Caco-2 (cell line): ENCODE measurements around the gene ATOSA. TPM values are rescaled to one million over a fixed set of nuclear protein-coding genes. Genes with fewer than 3 reads are reported as not detected.

ENCODE experiments used
- BruUV-seq: library from RNA; stranded (reverse); fragments of 400-500 nt; replicated peaks from 2 replicates; lab custom pipeline; 2021; lab: Mats Ljungman, UMichigan
- CTCF ChIA-PET: fragments of 300-600 bp; sonication (Branson Sonifier 250); formaldehyde crosslinking; loops from one replicate; lab custom pipeline; 2022; ENCODE audit warnings: antibody characterized with exemption; lab: Charles Lee
- POLR2A ChIA-PET: fragments of 300-600 bp; sonication (Branson Sonifier 250); formaldehyde crosslinking; loops from one replicate; lab custom pipeline; 2022; ENCODE audit warnings: antibody characterized with exemption; lab: Charles Lee
- DNase-seq, 2 experiments: peaks; one replicate each; pipeline versions ENCODE4 v3.0.0 to v3.0.0-alpha.2; 2020 to 2022
- H3K27me3 ChIP-seq: replicated peaks from 2 replicates; pipeline ENCODE4 v1.6.0; 2011; ENCODE audit warnings: low read length; ENCODE audit not compliant: control insufficient read depth, insufficient read depth
- H3K36me3 ChIP-seq: 2 replicates; pipeline ENCODE4 v1.5.1; 2011; ENCODE audit warnings: low read length; ENCODE audit not compliant: control insufficient read depth, insufficient read depth
- H3K4me1 ChIP-seq: fragments of 250-450 bp; sonication (Bioruptor Pico); 2 replicates; pipeline ENCODE4 v1.5.1; 2020; ENCODE audit warnings: mild to moderate bottlenecking
- H3K4me3 ChIP-seq: 2 replicates; pipeline ENCODE4 v1.5.1; 2011; ENCODE audit warnings: low read depth, mild to moderate bottlenecking, control low read depth, low read length
- H3K9me3 ChIP-seq: fragments of 250-450 bp; sonication (Bioruptor Pico); 2 replicates; pipeline ENCODE4 v1.5.1; 2020; ENCODE audit warnings: mild to moderate bottlenecking, moderate library complexity
- H3K27ac Mint-ChIP-seq: one replicate; pipeline ENCODE4 v1.8.0; 2022; ENCODE audit warnings: mixed read lengths; ENCODE audit not compliant: unreplicated experiment
- H3K27me3 Mint-ChIP-seq: one replicate; pipeline ENCODE4 v1.8.0; 2022; ENCODE audit warnings: mixed read lengths; ENCODE audit not compliant: insufficient read depth, unreplicated experiment
- H3K36me3 Mint-ChIP-seq: one replicate; pipeline ENCODE4 v1.8.0; 2022; ENCODE audit warnings: mild to moderate bottlenecking, mixed read lengths; ENCODE audit not compliant: insufficient read depth, unreplicated experiment
- H3K4me1 Mint-ChIP-seq: one replicate; pipeline ENCODE4 v1.8.0; 2022; ENCODE audit warnings: low read depth, mixed read lengths; ENCODE audit not compliant: unreplicated experiment
- H3K4me3 Mint-ChIP-seq: one replicate; pipeline ENCODE4 v1.8.0; 2022; ENCODE audit warnings: mild to moderate bottlenecking, moderate library complexity, mixed read lengths; ENCODE audit not compliant: unreplicated experiment
- H3K9me3 Mint-ChIP-seq: one replicate; pipeline ENCODE4 v1.8.0; 2022; ENCODE audit warnings: mixed read lengths; ENCODE audit not compliant: unreplicated experiment
- intact Hi-C: fragments of 100-400 bp; cut with micrococcal nuclease; formaldehyde crosslinking; loops from one replicate; pipeline ENCODE4 v1.10.0; 2022; ENCODE audit not compliant: unreplicated experiment
- total RNA-seq: library from RNA; stranded (reverse); gene quantifications from 2 replicates; pipeline ENCODE4 v1.2.3, GENCODE V29; 2022
- TF ChIP-seq, protein P1 (sequence below), 2 experiments: fragments of 200-600 bp in 1 of 2; IDR thresholded peaks; 1 replicate in 1 of 2; 2 replicates in 1 of 2; pipeline versions ENCODE4 v1.5.1 to v1.8.0; 2011 to 2022; ENCODE audit warnings: antibody characterized with exemption in 1 of 2, control low read depth in 1 of 2, inconsistent platforms in 1 of 2, low read depth in 1 of 2, low read length in 1 of 2, mild to moderate bottlenecking in 1 of 2, moderate library complexity in 1 of 2; ENCODE audit not compliant: insufficient read depth in 1 of 2, severe bottlenecking in 1 of 2, unreplicated experiment in 1 of 2

ATOSA gene
- total RNA-seq, 1 experiment from 2014 or later, result 17.6 TPM

GRCh38 chr15:52674831-52675230, 4.4 kb downstream of the ATOSA start:
- ChIA-PET CTCF (interaction anchor here (0.6 kb wide), 1 partner anchor 12 kb away, joined by 3 read pairs; no protein-coding TSS in a partner anchor), POLR2A (no interaction called here)
- TF ChIP-seq, protein P1, sequence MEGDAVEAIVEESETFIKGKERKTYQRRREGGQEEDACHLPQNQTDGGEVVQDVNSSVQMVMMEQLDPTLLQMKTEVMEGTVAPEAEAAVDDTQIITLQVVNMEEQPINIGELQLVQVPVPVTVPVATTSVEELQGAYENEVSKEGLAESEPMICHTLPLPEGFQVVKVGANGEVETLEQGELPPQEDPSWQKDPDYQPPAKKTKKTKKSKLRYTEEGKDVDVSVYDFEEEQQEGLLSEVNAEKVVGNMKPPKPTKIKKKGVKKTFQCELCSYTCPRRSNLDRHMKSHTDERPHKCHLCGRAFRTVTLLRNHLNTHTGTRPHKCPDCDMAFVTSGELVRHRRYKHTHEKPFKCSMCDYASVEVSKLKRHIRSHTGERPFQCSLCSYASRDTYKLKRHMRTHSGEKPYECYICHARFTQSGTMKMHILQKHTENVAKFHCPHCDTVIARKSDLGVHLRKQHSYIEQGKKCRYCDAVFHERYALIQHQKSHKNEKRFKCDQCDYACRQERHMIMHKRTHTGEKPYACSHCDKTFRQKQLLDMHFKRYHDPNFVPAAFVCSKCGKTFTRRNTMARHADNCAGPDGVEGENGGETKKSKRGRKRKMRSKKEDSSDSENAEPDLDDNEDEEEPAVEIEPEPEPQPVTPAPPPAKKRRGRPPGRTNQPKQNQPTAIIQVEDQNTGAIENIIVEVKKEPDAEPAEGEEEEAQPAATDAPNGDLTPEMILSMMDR (IDR thresholded peaks at IDR 0.05; ENCODE audit: insufficient read depth in 1 of 2, low read depth in 1 of 2, low read length in 1 of 2, severe bottlenecking in 1 of 2, unreplicated experiment in 1 of 2), result no peak
- H3K4me3 ChIP-seq, result no peak overlapping the region
- DNase-seq, result no peak
- intact Hi-C loops, result loop anchor here (5.0 kb wide), 1 partner anchor 423 kb away; no protein-coding TSS in a partner anchor
- no peaks in the 10 kb centered on the region for H3K27me3 ChIP-seq
- no peaks in the 10 kb centered on the region for H3K36me3 ChIP-seq
- peaks cover 9% of the 10 kb centered on the region for H3K4me1 ChIP-seq
- no peaks in the 10 kb centered on the region for H3K9me3 ChIP-seq
- BruUV-seq, result no TSS peak
- no peaks in the 10 kb centered on the region for H3K27me3 Mint-ChIP-seq
- no peaks in the 10 kb centered on the region for H3K4me1 Mint-ChIP-seq
- H3K36me3 Mint-ChIP-seq, result peaks cover 14% of the 10 kb centered on the region
- no peaks in the 10 kb centered on the region for H3K9me3 Mint-ChIP-seq
- H3K27ac Mint-ChIP-seq, result no peak overlapping the region
- no peak overlapping the region for H3K4me3 Mint-ChIP-seq

DNA sequence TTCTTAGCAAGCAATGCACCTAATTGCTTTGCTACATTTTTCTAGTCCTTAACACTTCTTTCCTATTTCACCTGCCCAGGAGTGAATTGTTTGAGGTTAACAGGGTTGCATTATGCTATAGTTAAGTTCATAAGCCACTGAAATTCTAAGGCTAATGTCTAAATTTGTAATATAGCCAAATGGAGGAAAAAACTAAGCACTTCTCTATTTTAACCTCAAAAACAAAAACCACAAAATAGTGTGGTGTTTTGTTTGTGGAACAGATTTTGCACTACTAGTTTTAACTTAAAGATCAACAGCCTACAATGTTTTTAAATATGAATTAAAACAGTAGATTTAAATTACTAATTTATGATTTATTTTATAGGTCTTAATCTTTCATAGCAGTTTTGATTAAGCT, 5.5 kb downstream of the ATOSA start:
- Mint-ChIP-seq H3K4me3 (no peak overlapping the region), H3K4me1 (no peaks in the 10 kb centered on the region), H3K27ac (no peak overlapping the region), H3K36me3 (peaks cover 6% of the 10 kb centered on the region), H3K9me3 (no peaks in the 10 kb centered on the region), H3K27me3 (no peaks in the 10 kb centered on the region)
- no peaks in the 10 kb centered on the region for H3K9me3 ChIP-seq
- no peaks in the 10 kb centered on the region; the same call in 1 of the 2 replicates for H3K36me3 ChIP-seq
- POLR2A ChIA-PET, result no interaction called here
- DNase-seq, result no peak
- TF ChIP-seq, protein P1 (IDR thresholded peaks at IDR 0.05; ENCODE audit: insufficient read depth in 1 of 2, low read depth in 1 of 2, low read length in 1 of 2, severe bottlenecking in 1 of 2, unreplicated experiment in 1 of 2), result no peak
- intact Hi-C loops, result no loop called here
- H3K4me3 ChIP-seq, result no peak overlapping the region
- BruUV-seq, result no TSS peak
- peaks cover 9% of the 10 kb centered on the region for H3K4me1 ChIP-seq
- CTCF ChIA-PET, result no interaction called here
- H3K27me3 ChIP-seq, result no peaks in the 10 kb centered on the region

- Histone ChIP-seq H3K27me3 (no peaks in the 10 kb centered on the region), H3K4me3 (no peak overlapping the region), H3K4me1 (peaks cover 9% of the 10 kb centered on the region), H3K9me3 (no peaks in the 10 kb centered on the region), H3K36me3 (no peaks in the 10 kb centered on the region; the same call in 1 of the 2 replicates)
- intact Hi-C loops, result no loop called here
- no peaks in the 10 kb centered on the region for H3K27me3 Mint-ChIP-seq
- no peak overlapping the region for H3K27ac Mint-ChIP-seq
- no TSS peak for BruUV-seq
- ChIA-PET CTCF (no interaction called here), POLR2A (no interaction called here)
- DNase-seq, result no peak
- H3K4me3 Mint-ChIP-seq, result no peak overlapping the region
- no peaks in the 10 kb centered on the region for H3K9me3 Mint-ChIP-seq
- H3K4me1 Mint-ChIP-seq, result no peaks in the 10 kb centered on the region
- H3K36me3 Mint-ChIP-seq, result peaks cover 4% of the 10 kb centered on the region
- TF ChIP-seq, protein P1 (IDR thresholded peaks at IDR 0.05; ENCODE audit: insufficient read depth in 1 of 2, low read depth in 1 of 2, low read length in 1 of 2, severe bottlenecking in 1 of 2, unreplicated experiment in 1 of 2), result no peak
Measured at GRCh38 chr15:52673312-52673711, 5.9 kb downstream of the ATOSA start.
